NK-92 (cell line): ENCODE data around the gene FLT1.

Experiments used
- DNase-seq: peaks from one replicate; lab custom pipeline; 2025; ENCODE audit not compliant: unreplicated experiment; lab: John Stamatoyannopoulos, UW

Gene FLT1

DNA sequence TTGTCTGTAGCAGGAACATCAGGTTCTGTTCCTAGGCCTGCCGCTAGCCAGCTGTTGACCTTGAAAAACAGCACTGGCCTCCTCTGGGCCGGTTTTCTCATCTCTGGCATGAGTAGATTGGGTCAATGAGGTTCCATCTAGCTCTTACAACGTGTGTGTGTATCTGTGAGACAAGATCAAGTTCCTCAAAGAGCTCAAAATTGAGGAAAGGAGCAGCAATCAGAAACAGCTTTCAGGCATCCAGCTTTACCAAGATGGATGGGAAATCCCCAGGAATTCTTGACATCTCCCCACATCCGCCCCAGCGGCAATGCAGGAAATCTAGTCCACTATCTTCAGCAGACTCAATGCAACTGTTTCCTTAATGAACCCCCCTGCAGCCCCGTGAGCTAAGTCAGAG is 4.9 kb downstream of the FLT1 start:
- DNase-seq, result no peak

DNA sequence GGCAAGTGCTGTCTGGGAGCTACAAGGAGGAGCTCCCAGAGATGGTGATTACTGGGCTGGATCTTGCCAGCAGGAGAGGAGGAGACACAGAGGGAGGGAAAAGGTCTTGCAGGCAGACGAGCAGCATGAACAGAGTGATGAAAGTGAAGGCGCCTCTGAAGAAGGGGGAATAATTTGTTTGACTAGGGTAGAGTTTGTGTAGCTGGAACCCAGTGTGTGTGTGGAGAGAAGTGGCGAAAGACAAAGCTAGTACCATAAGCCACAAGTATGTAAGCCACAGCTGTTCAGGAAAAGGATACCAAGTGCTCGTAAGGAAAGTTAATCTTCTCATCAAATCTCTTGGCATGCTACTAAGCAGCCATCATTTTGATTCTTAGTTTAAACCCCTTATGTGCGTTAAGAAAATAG is 5.4 kb downstream of the FLT1 start:
- DNase-seq, result no peak

DNA sequence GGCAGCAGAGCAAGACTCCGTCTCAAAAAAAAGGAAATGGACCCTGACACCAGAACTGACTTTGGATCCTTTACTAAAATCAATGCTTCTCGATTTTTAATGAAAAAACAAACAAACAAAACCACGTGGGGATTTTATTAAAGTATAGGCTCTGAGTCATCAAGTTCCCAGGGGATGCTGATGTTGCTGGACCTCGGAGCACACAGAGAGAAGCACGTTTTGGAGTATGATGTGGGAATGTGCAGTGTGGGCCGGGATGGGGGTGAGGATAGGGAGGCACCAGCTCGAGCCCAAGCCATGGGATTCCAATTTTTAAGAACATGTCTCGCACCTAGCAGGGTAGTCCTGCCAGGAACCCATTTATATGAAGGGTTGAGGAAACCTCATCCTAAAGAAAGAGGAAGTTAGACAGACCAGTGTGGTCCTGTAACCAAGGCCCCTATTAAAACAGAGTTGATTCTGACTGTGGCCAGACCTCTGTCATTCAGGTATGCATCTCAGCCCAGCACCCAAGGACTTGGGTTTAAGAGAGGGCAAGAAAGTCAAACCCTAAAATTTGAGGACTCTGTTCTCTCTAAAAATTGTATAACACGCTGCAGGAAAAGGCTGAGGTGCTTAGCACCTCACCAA is 6.4 kb downstream of the FLT1 start:
- no peak for DNase-seq

GRCh38 chr13:28485996-28486543 is 8.9 kb downstream of the FLT1 start:
- no peak for DNase-seq

DNA sequence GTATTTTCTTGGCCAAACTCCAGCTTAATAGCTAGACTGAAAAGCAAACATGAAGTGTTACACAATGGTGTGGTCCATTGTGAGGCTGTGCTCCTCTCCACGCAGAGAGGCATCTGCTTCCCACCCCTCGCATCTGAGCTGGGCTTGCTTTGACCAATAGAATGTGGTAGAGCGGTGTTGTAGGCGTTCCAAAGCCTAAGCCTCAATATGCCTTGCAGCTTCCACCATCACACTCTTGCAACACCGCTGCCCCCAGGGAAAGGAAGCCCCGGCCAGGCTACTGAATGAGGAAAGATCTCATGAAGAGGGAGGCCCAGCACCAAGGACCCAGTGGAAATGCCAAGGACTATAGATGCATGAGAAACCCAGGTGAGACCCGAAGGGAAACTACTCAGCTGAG is 9.4 kb downstream of the FLT1 start:
- DNase-seq, result no peak

GRCh38 chr13:28485097-28485496 is 9.8 kb downstream of the FLT1 start:
- no peak for DNase-seq

DNA sequence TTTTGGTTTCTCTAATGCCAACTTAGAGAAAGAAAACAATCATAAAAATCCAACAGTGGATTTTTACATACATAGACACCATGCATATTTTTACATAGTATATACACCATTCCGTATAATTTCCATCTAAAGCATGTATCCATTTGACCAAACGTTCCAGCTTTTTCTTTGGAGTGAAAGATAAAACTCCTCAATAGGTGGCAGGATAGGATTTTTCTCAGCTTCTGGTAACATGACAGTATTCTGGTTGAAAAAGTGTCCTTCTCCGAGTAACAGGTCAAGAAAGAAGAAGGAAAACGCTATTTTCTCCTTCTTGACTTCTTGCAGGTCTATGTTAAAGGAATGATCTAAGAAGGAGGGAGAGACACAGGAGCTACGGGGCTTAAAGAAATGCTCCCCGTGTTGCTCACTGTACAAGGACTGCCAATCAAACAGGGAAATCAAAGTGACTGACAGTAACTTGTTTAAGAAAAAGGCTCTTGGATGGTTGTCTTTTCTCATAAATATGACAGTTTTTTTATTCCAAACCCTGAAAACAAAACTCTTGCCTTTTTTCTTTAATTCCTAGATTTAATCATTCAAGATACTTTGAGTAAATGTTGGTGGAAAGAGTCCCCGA is 11.5 kb downstream of the FLT1 start:
- no peak for DNase-seq

DNA sequence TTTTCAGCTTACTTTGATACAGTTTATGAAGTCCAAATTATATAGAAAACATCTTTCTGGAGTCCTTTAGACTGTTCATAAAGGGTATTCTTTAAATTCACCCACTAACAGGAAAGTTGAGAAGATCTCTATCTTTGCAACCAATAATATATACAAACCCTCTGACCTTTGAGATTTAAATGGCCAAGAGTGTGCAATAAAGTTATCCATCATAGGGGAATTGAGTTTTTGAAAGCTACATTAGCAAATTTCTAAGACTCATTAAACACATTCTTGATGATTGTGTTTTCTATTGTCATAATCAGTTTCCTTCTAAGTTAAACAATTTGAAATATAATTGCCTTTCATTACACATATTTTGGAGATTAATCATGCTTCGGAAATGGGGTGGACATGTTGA is 15.9 kb downstream of the FLT1 start:
- no peak for DNase-seq

- DNase-seq, result no peak
These were observed 16.8 kb downstream of the FLT1 start for GRCh38 chr13:28478127-28478526.

GRCh38 chr13:28477709-28477973 is 17.3 kb downstream of the FLT1 start:
- no peak for DNase-seq

DNA sequence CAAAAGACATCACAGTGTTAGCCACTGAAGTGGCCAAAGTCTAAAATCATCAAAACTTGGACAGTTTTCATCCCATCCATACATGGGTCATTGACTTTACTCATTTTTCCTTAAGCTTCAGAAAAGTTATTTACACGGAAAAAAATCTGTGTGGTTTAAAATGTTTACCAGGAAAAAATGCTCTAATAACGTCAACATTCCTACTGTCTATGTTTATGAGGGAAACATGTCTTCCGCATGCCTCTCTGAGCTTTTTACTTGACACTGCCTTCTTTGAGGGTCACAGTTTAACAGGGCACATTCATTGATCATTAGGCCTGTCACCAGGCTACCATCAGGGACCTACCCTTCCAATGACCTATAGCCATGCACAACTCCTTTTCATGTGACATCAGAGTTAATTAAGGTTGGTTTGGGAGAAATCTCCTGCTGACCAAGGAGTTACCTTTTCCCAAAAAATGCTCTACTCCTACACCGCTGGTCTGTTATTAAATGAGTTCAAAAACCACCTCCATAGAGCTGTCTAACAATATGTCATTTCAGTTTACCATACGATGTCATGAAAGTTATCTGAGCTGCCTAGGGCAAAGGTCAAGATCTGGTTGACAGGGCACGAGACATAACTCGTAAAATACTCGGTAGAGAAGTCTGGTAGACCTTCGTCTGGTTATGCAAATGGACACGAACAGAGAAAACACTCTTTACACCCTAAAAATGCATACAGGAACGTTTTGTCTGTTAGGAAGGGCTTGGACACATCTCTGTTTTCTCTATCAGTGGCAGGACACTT is 17.8 kb downstream of the FLT1 start:
- no peak for DNase-seq

DNA sequence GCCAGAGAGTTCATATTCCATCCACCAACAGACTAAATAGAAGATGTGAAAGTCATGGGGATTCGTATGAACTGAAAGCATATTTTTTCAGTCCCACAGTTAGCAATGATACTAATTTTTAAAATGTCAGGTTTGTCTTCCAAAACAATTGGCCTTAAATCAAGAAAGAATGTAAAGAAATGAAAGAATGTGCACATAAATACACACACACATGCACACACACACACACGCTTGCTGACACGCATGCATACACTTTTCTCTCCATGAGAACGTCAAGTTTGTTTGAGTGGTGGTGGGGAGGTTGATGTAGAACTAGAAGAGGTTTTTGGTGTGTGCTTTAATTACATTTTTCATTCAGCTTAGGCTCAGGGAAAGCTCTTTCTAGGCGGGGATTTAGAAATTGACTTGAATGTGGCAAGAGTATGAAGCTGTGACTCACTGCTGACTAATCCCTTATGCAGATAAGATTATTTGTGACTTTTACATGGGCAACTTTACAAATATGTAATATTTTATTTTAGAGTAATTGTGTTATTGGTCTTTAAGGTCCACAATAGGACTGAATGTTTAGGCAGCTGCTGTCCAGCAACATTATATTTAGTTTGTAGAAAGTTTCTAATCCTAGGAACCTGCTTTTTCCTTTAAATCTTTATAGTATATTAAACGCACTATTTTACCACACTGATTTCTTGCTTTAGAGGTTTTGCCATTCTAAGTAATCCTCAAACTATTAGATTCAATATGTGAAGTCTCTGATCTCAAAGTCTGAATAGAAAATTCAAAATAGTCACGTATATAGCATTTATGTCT is 18.8 kb downstream of the FLT1 start:
- no peak for DNase-seq

DNA sequence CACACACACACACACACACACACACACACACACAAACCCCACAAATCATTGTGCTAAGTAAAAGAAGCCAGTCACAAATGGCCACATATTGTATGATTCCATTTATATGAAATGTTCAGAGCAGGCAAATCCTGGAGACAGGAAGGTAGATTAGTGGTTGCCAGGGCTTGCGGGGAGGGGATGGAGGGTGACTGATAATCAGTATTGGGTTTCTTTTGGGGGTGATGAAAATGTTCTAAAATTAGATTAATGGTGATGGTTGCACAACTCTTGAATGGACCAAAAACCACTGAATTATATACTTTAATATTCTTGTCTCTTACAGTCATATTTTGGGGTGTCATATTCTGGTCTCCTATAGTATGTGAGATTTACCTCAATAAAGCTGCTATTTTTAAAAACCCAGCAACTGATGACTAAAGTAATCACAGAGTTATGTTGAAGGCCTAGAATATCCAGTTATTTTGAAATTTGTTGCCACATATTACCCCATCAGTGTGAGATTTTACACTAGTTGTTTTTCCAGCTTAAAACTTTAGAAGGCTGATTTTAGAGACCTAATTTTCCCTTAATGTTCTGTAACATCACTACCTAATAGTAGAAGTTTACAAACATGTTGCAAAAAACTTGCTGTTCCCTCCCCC is 20.3 kb downstream of the FLT1 start:
- DNase-seq, result no peak

DNA sequence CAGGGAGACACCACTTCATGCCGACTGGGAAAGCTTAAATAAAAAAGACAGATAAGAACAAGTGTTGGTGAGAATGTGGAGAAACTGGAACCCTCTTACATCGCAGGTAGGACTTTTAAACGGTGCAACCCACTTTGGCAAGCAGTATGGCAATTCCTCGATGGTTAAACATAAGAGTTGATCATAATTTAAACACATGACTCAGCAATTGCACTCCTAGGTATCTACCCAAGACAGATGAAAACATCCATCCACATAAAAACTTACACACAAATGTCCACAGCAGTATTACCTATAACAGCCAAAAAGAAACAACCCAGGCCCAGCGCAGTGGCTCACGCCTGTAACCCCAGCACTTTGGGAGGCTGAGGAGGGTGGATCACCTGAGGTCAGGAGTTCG is 21.9 kb downstream of the FLT1 start:
- DNase-seq, result no peak

GRCh38 chr13:28471421-28471820 is 23.5 kb downstream of the FLT1 start:
- DNase-seq, result no peak

DNA sequence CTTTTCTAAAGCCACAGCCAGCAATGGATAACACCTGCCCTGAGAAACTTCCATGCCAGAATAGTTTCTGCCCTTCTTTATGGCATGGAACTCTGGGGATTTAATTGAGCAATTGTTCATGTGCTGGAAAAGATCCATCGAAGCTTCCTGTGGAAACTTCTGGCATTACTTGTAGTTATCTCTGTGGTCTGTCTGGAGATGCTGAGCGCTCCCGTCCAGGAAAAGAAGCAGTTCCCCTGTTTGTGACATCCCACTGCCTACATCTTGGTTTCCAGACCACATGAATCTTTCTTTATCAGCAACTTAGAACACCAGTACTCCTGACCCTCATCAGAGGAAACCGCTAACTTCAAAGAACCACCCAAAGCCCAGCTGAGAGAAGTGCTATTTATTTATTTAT is 24.6 kb downstream of the FLT1 start:
- DNase-seq, result no peak

GRCh38 chr13:28469316-28469715 is 25.6 kb downstream of the FLT1 start:
- no peak for DNase-seq

DNA sequence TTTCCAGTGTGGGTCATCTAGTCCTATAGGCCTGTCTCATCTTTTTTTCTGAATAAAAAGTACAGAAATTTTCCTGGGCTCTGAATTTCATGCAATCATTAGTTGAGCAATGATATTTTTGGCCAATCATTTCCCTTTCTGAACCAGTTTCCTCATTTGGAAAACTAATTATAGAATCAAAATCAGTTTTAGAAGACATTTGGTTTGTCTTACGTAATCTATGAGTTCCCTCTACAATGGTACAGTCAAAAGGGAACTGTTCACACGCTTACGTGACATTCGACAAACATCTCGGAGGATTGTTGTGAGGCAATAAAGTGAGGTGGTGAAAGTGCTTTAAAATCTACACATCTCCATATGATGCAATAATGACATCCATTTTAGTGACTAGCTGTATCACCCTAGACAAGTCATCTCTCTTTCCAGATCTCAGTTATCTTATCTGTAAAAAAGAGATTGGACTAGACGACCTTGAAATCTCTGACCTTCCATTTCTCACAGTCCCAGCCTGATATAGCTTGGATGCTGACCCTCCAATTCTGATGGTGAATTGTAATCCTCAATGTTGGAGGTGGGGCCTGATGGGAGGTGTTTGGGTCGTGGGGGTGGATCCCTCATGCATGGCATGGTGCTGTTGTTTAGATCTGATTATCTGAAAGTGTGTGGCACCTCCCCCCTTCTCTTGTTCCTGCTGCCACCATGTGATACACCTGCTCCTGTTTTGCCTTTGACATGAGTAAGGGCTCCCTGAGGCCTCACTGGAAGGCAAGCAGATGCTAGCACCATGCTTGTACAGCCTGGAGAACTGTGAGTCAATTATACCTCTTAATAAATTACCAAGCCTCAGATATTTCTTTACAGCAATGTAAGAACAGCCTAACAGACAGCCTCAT is 26.7 kb downstream of the FLT1 start:
- DNase-seq, result no peak

GRCh38 chr13:28467034-28467433 is 27.9 kb downstream of the FLT1 start:
- no peak for DNase-seq

- no peak for DNase-seq
These were observed 28.8 kb downstream of the FLT1 start for GRCh38 chr13:28466151-28466550.
